Stimulated activated CD8-positive, alpha-beta memory T cell treated with anti-CD3 and anti-CD28 coated beads, Interleukin-4, amount 100 ng/mL, for 24 hours (primary cell): Measurements from ENCODE around the gene TOX3.

Experiments
- DNase-seq: peaks from one replicate; pipeline ENCODE4 v3.0.0-alpha.2; 2020; ENCODE audit warnings: low read depth

TOX3 gene

GRCh38 chr16:52563767-52564611 is 17.0 kb upstream of the TOX3 start:
- DNase-seq = no peak

- no peak for DNase-seq
Observed at GRCh38 chr16:52562770-52563169, 15.8 kb upstream of the TOX3 start.

- no peak for DNase-seq
Observed at GRCh38 chr16:52561910-52562741, 15.2 kb upstream of the TOX3 start.

- no peak for DNase-seq
Observed at GRCh38 chr16:52558448-52558847, 11.5 kb upstream of the TOX3 start.

- DNase-seq = no peak
Observed at GRCh38 chr16:52557236-52557635, 10.3 kb upstream of the TOX3 start.

GRCh38 chr16:52556083-52556482 is 9.1 kb upstream of the TOX3 start:
- no peak for DNase-seq

GRCh38 chr16:52555572-52555971 is 8.6 kb upstream of the TOX3 start:
- no peak for DNase-seq

- no peak for DNase-seq
Observed at GRCh38 chr16:52554334-52554733, 7.4 kb upstream of the TOX3 start.

- no peak for DNase-seq
Observed at GRCh38 chr16:52553322-52553721, 6.4 kb upstream of the TOX3 start.

- no peak for DNase-seq
Observed at GRCh38 chr16:52552643-52553042, 5.7 kb upstream of the TOX3 start.

- DNase-seq = no peak
Observed at GRCh38 chr16:52549011-52549692, 2.2 kb upstream of the TOX3 start.

- DNase-seq = no peak
Observed at GRCh38 chr16:52548261-52549010, 1.5 kb upstream of the TOX3 start.

GRCh38 chr16:52547834-52548215 is 882 bp upstream of the TOX3 start:
- no peak for DNase-seq

GRCh38 chr16:52546291-52547003 is 496 bp downstream of the TOX3 start:
- DNase-seq = no peak

- DNase-seq = no peak
Observed at GRCh38 chr16:52545898-52546266, 1.1 kb downstream of the TOX3 start.

GRCh38 chr16:52545222-52545897 is 1.6 kb downstream of the TOX3 start:
- DNase-seq = no peak

GRCh38 chr16:52544703-52545102 is 2.2 kb downstream of the TOX3 start:
- no peak for DNase-seq

- no peak for DNase-seq
Observed at GRCh38 chr16:52543654-52544053, 3.3 kb downstream of the TOX3 start.

- no peak for DNase-seq
Observed at GRCh38 chr16:52540910-52541309, 6.0 kb downstream of the TOX3 start.

GRCh38 chr16:52539191-52539590 is 7.8 kb downstream of the TOX3 start:
- no peak for DNase-seq

- DNase-seq = no peak
Observed at GRCh38 chr16:52538511-52538910, 8.4 kb downstream of the TOX3 start.
